DOHH2 (cell line): ENCODE results near the gene MRPL12.

Experiments used
- CTCF ChIP-seq: fragments of 200-600 bp; sonication (generic); IDR thresholded peaks from one replicate; pipeline ENCODE4 v1.5.1; 2014; ENCODE audit warnings: antibody characterized with exemption, mild to moderate bottlenecking, low read depth, low read length; ENCODE audit not compliant: poor library complexity, severe bottlenecking
- EZH2phosphoT487 ChIP-seq: fragments of 200-600 bp; sonication (generic); IDR thresholded peaks from 2 replicates; pipeline ENCODE4 v1.6.1; 2017; ENCODE audit warnings: borderline replicate concordance, mild to moderate bottlenecking, antibody characterized with exemption, low read length, moderate library complexity, mixed read lengths

DNA sequence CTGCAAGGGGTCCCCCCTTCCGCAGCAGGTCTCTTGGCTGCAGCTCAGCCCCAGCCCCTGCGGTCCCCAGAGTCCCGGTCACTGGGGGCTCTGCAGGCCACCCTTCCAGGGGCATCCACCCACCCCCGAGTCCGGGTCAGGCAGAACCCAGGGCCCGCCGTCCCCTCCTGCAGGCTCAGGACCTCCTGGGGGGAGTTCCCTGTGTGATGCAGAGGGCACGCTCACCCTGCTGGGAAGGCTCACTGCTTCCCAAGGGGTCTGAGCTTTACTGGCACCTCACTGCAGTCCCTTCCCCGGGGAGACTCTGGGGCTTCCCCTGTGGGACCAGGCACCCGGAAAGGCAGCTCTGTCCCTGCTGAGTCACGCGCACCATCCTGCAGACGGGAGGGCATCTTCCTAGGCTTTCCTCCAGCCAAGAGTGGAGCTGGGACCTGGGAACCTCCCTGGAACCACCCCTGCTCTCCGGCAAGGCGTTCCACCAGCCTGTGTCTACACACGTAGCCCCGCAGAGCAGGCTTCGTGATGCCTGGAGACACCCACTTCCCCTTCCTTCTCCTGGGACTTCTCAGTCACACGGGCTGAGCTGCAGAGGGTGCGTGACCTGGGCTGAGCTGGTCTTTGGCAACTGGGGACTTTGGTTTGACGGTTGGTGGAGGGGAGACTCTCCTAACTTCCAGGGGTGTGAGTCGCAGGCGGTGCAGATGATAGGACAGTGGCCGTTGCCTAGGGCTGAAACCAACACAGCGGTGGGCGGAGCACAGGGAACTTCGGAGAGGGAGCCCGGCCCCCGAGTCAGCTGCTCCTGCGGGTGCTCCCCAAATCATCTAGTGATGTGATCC, 32.3 kb downstream of the MRPL12 start:
- TF ChIP-seq CTCF (no peak), EZH2phosphoT487 (no peak)
